GM10248 (cell line): Measurements from ENCODE around the gene ZNF557.

Experiments used
- CTCF ChIA-PET: fragments of 300-600 bp; sonication (Branson Sonifier 250); formaldehyde crosslinking; extraction: SDS; loops from one replicate; lab custom pipeline; 2021; ENCODE audit warnings: antibody characterized with exemption; lab: Yijun Ruan, JAX
- POLR2A ChIA-PET: fragments of 350-650 bp; sonication (Branson Sonifier 250); formaldehyde crosslinking; extraction: SDS; loops from one replicate; lab custom pipeline; 2020; ENCODE audit warnings: antibody characterized with exemption; lab: Yijun Ruan, JAX
- DNase-seq: peaks from one replicate; pipeline ENCODE4 v3.0.0; 2012; ENCODE audit errors: extremely low spot score
- CTCF ChIP-seq: IDR thresholded peaks from 2 replicates; pipeline ENCODE4 v1.5.1; 2012; ENCODE audit warnings: mild to moderate bottlenecking, low read depth; ENCODE audit errors: extremely low read depth, missing control alignments, control extremely low read depth

ZNF557 gene

GRCh38 chr19:7120499-7120898, 51.0 kb downstream of the ZNF557 start:
- no peak for TF ChIP-seq CTCF
- no peak for DNase-seq
- ChIA-PET CTCF (interaction anchor here (1.8 kb wide), 1 partner anchor 19 kb away, joined by 5 read pairs; no protein-coding TSS in a partner anchor), POLR2A (no interaction called here)

GRCh38 chr19:7122701-7123100, 53.2 kb downstream of the ZNF557 start:
- no peak for TF ChIP-seq CTCF
- ChIA-PET POLR2A (no interaction called here), CTCF (interaction anchor here (1.4 kb wide), 1 partner anchor 15 kb away, joined by 3 read pairs; no protein-coding TSS in a partner anchor)
- no peak for DNase-seq

GRCh38 chr19:7124782-7125181, 55.3 kb downstream of the ZNF557 start:
- CTCF ChIA-PET, result no interaction called here
- DNase-seq, result no peak
- no peak for TF ChIP-seq CTCF
- POLR2A ChIA-PET, result no interaction called here

GRCh38 chr19:7125221-7125620, 55.7 kb downstream of the ZNF557 start:
- DNase-seq, result no peak
- ChIA-PET CTCF (no interaction called here), POLR2A (no interaction called here)
- no peak for TF ChIP-seq CTCF

DNA sequence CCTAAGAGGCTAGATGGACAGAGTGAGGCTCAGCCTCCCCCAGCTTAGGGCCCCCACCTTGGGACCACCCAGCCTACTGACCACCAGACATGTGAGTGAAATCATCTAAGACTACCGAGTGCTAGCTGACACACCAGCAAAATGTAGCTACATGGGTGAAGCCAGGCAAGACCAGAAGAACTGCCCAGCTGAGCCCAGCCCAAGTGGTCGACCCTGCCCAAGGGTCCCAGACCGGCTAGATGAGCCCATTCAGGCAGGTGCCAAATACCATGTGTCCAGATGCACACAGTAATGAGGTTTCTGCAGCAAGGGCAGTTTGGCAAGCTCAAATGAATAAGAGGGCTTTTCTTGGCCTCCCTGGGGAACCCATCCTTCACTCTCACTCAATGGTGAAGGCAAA, 56.6 kb downstream of the ZNF557 start:
- ChIA-PET CTCF (interaction anchor here (1.0 to 2.2 kb wide), 4 partner anchors 12 to 200 kb away, joined by 3 to 7 read pairs (median 4); no protein-coding TSS in a partner anchor), POLR2A (no interaction called here)
- no peak for TF ChIP-seq CTCF
- no peak for DNase-seq

DNA sequence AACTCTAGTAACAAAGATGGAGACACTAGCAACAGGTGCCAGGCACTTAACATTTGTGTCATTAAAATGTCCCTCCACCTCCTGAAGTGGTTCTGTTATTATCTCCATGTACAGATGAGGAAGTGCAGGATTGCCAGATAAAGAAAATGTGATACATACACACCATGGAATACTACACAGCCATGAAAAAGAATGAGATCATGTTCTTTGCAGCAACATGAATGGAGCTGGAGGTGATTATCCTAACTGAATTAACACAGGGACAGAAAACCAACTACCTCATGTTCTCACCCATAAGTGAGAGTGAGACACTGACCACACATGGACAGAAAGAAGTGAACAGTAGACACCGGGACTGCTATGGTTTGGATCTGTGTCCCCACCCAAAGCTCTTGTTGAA, 60.5 kb downstream of the ZNF557 start:
- ChIA-PET CTCF (no interaction called here), POLR2A (no interaction called here)
- no peak for TF ChIP-seq CTCF
- DNase-seq, result no peak
